ENCODE measurements around the gene IMP4. TPM values are rescaled to one million over a fixed set of nuclear protein-coding genes. Genes with fewer than 3 reads are reported as not detected.

Gene IMP4
- total RNA-seq, 1 experiment from 2014 or later: 120 TPM

GRCh38 chr2:130369311-130369964, 26.7 kb downstream of the IMP4 start:
- Mint-ChIP-seq H3K27ac (ENCODE audit: unreplicated experiment) (no peak overlapping the region), H3K9me3 (ENCODE audit: unreplicated experiment) (no peaks in the 10 kb centered on the region), H3K27me3 (ENCODE audit: insufficient read depth, unreplicated experiment) (no peaks in the 10 kb centered on the region), H3K4me1 (ENCODE audit: low read depth, unreplicated experiment) (peaks cover 17% of the 10 kb centered on the region), H3K36me3 (ENCODE audit: insufficient read depth, unreplicated experiment) (peaks cover 34% of the 10 kb centered on the region), H3K4me3 (ENCODE audit: unreplicated experiment) (no peak overlapping the region)
- Histone ChIP-seq H3K9me3 (no peaks in the 10 kb centered on the region), H3K4me3 (ENCODE audit: low read depth, low read length) (no peak overlapping the region), H3K36me3 (ENCODE audit: control insufficient read depth, insufficient read depth, low read length) (peaks cover 4% of the 10 kb centered on the region; the same call in 1 of the 2 replicates), H3K4me1 (peaks cover 6% of the 10 kb centered on the region), H3K27me3 (replicated peaks; ENCODE audit: control insufficient read depth, insufficient read depth, low read length) (no peaks in the 10 kb centered on the region)
- BruUV-seq (replicated peaks): no TSS peak
- TF ChIP-seq, protein P1, sequence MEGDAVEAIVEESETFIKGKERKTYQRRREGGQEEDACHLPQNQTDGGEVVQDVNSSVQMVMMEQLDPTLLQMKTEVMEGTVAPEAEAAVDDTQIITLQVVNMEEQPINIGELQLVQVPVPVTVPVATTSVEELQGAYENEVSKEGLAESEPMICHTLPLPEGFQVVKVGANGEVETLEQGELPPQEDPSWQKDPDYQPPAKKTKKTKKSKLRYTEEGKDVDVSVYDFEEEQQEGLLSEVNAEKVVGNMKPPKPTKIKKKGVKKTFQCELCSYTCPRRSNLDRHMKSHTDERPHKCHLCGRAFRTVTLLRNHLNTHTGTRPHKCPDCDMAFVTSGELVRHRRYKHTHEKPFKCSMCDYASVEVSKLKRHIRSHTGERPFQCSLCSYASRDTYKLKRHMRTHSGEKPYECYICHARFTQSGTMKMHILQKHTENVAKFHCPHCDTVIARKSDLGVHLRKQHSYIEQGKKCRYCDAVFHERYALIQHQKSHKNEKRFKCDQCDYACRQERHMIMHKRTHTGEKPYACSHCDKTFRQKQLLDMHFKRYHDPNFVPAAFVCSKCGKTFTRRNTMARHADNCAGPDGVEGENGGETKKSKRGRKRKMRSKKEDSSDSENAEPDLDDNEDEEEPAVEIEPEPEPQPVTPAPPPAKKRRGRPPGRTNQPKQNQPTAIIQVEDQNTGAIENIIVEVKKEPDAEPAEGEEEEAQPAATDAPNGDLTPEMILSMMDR (IDR thresholded peaks at IDR 0.05; ENCODE audit: insufficient read depth in 1 of 2, low read depth in 1 of 2, low read length in 1 of 2, severe bottlenecking in 1 of 2, unreplicated experiment in 1 of 2): no peak
- no peak for DNase-seq
- CTCF ChIA-PET: no interaction called here
- intact Hi-C loops (cut with micrococcal nuclease; ENCODE audit: unreplicated experiment): no loop called here
- POLR2A ChIA-PET: no interaction called here

DNA sequence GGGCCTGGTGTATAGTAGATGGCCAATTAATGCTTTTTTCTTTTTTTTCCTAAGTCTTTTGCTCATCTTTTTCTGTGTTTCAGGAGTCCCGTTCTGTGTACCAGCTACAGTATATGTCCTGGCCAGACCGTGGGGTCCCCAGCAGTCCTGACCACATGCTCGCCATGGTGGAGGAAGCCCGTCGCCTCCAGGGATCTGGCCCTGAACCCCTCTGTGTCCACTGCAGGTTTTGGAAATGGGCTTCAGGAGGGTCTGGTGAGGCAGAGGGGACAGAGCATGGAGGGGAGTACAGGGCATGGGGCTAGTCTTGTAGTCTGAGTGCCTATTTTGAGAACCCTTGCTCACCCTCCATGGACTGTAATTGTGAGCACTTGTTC, 27.3 kb downstream of the IMP4 start:
- Histone ChIP-seq H3K36me3 (ENCODE audit: control insufficient read depth, insufficient read depth, low read length) (peaks cover 4% of the 10 kb centered on the region; the same call in 1 of the 2 replicates), H3K4me3 (ENCODE audit: low read depth, low read length) (no peak overlapping the region), H3K27me3 (replicated peaks; ENCODE audit: control insufficient read depth, insufficient read depth, low read length) (no peaks in the 10 kb centered on the region), H3K9me3 (no peaks in the 10 kb centered on the region), H3K4me1 (peaks cover 6% of the 10 kb centered on the region)
- peaks cover 20% of the 10 kb centered on the region for H3K4me1 Mint-ChIP-seq (ENCODE audit: low read depth, unreplicated experiment)
- BruUV-seq (replicated peaks): no TSS peak
- H3K36me3 Mint-ChIP-seq (ENCODE audit: insufficient read depth, unreplicated experiment): peaks cover 37% of the 10 kb centered on the region
- no peak overlapping the region for H3K27ac Mint-ChIP-seq (ENCODE audit: unreplicated experiment)
- H3K27me3 Mint-ChIP-seq (ENCODE audit: insufficient read depth, unreplicated experiment): no peaks in the 10 kb centered on the region
- POLR2A ChIA-PET: no interaction called here
- intact Hi-C loops (cut with micrococcal nuclease; ENCODE audit: unreplicated experiment): loop anchor here (5.0 kb wide), 1 partner anchor 57 kb away; no protein-coding TSS in a partner anchor
- H3K4me3 Mint-ChIP-seq (ENCODE audit: unreplicated experiment): no peak overlapping the region
- H3K9me3 Mint-ChIP-seq (ENCODE audit: unreplicated experiment): no peaks in the 10 kb centered on the region
- TF ChIP-seq, protein P1 (IDR thresholded peaks at IDR 0.05; ENCODE audit: insufficient read depth in 1 of 2, low read depth in 1 of 2, low read length in 1 of 2, severe bottlenecking in 1 of 2, unreplicated experiment in 1 of 2): no peak
- no peak for DNase-seq
- CTCF ChIA-PET: no interaction called here

GRCh38 chr2:130370490-130370889, 27.8 kb downstream of the IMP4 start:
- H3K9me3 ChIP-seq: no peaks in the 10 kb centered on the region
- ChIA-PET POLR2A (no interaction called here), CTCF (no interaction called here)
- Mint-ChIP-seq H3K27me3 (ENCODE audit: insufficient read depth, unreplicated experiment) (no peaks in the 10 kb centered on the region), H3K4me3 (ENCODE audit: unreplicated experiment) (peak overlapping the region; percentile 98), H3K4me1 (ENCODE audit: low read depth, unreplicated experiment) (peaks cover 23% of the 10 kb centered on the region), H3K27ac (ENCODE audit: unreplicated experiment) (peak overlapping the region; percentile 91), H3K9me3 (ENCODE audit: unreplicated experiment) (no peaks in the 10 kb centered on the region), H3K36me3 (ENCODE audit: insufficient read depth, unreplicated experiment) (peaks cover 39% of the 10 kb centered on the region)
- intact Hi-C loops (cut with micrococcal nuclease; ENCODE audit: unreplicated experiment): loop anchor here (5.0 kb wide), 1 partner anchor 57 kb away; no protein-coding TSS in a partner anchor
- peaks cover 6% of the 10 kb centered on the region for H3K4me1 ChIP-seq
- BruUV-seq (replicated peaks): no TSS peak
- H3K36me3 ChIP-seq (ENCODE audit: control insufficient read depth, insufficient read depth, low read length): peaks cover 4% of the 10 kb centered on the region; the same call in 1 of the 2 replicates
- TF ChIP-seq, protein P1 (IDR thresholded peaks at IDR 0.05; ENCODE audit: insufficient read depth in 1 of 2, low read depth in 1 of 2, low read length in 1 of 2, severe bottlenecking in 1 of 2, unreplicated experiment in 1 of 2): no peak
- no peaks in the 10 kb centered on the region for H3K27me3 ChIP-seq (replicated peaks; ENCODE audit: control insufficient read depth, insufficient read depth, low read length)
- no peak overlapping the region for H3K4me3 ChIP-seq (ENCODE audit: low read depth, low read length)
- no peak for DNase-seq
